ENCODE results near the gene PRX. TPM values are rescaled to one million over a fixed set of nuclear protein-coding genes. Genes with fewer than 3 reads are reported as not detected.
"Not testable (repeated sequence)": the region's sequence is repeated elsewhere in the genome, so short reads cannot be mapped to it uniquely, and the experiment has no call there.

PRX gene
- 1 to 10 TPM; 3.4 to 3.7 TPM for total RNA-seq

- Mint-ChIP-seq H3K9me3 (no peaks in the 10 kb centered on the region), H3K27me3 (ENCODE audit: low read depth) (peaks cover 3% of the 10 kb centered on the region), H3K4me1 (ENCODE audit: low read depth) (peaks cover 14% of the 10 kb centered on the region), H3K36me3 (ENCODE audit: insufficient read depth in 2 of 2) (no peaks in the 10 kb centered on the region), H3K4me3 (no peak within 1 kb of the TSS), H3K27ac (no peak within 1 kb of the TSS)
- ATAC-seq (replicated peaks in 1 of 2) (no peak), DNase-seq (no peak)
Measured at GRCh38 chr19:40413291-40413845, at the start of gene PRX. Gene PRX (minus strand): TSS chr19:40413378. CDS start chr19:40407932, 5,446 bp downstream.

GRCh38 chr19:40461669-40462221, 48.6 kb upstream of the PRX start:
- DNase-seq (no peak), ATAC-seq (replicated peaks in 1 of 2) (no peak)
- no peak overlapping the region for H3K27ac Mint-ChIP-seq
- H3K27me3 Mint-ChIP-seq (ENCODE audit: low read depth) = peaks cover 7% of the 10 kb centered on the region
- H3K4me3 Mint-ChIP-seq = no peak overlapping the region
- peaks cover 4 to 5% of the 10 kb centered on the region in 2 donors for H3K36me3 Mint-ChIP-seq (ENCODE audit: insufficient read depth in 2 of 2)
- H3K9me3 Mint-ChIP-seq = no peaks in the 10 kb centered on the region
- peaks cover 46% of the 10 kb centered on the region for H3K4me1 Mint-ChIP-seq (ENCODE audit: low read depth)

- Mint-ChIP-seq H3K27ac (no peak overlapping the region), H3K4me1 (ENCODE audit: low read depth) (peaks cover 33% of the 10 kb centered on the region), H3K27me3 (ENCODE audit: low read depth) (no peaks in the 10 kb centered on the region), H3K4me3 (no peak overlapping the region), H3K36me3 (ENCODE audit: insufficient read depth in 2 of 2) (no peaks in the 10 kb centered on the region), H3K9me3 (no peaks in the 10 kb centered on the region)
- DNase-seq (no peak), ATAC-seq (replicated peaks in 1 of 2) (no peak)
Measured at GRCh38 chr19:40460185-40460584, 47.0 kb upstream of the PRX start.

GRCh38 chr19:40458597-40458974, 45.4 kb upstream of the PRX start:
- Mint-ChIP-seq H3K9me3 (no peaks in the 10 kb centered on the region), H3K36me3 (ENCODE audit: insufficient read depth in 2 of 2) (no peaks in the 10 kb centered on the region), H3K27ac (no peak overlapping the region), H3K27me3 (ENCODE audit: low read depth) (no peaks in the 10 kb centered on the region), H3K4me1 (ENCODE audit: low read depth) (peaks cover 17% of the 10 kb centered on the region), H3K4me3 (no peak overlapping the region)
- DNase-seq = no peak
- ATAC-seq (replicated peaks in 1 of 2) = no peak

- ATAC-seq (replicated peaks in 1 of 2) (no peak), DNase-seq (no peak)
- Mint-ChIP-seq H3K4me1 (ENCODE audit: low read depth) (peaks cover 12% of the 10 kb centered on the region), H3K27me3 (ENCODE audit: low read depth) (no peaks in the 10 kb centered on the region), H3K4me3 (no peak overlapping the region), H3K36me3 (ENCODE audit: insufficient read depth in 2 of 2) (no peaks in the 10 kb centered on the region), H3K9me3 (no peaks in the 10 kb centered on the region), H3K27ac (no peak overlapping the region)
Measured at GRCh38 chr19:40457953-40458596, 44.9 kb upstream of the PRX start.

GRCh38 chr19:40457048-40457447, 43.9 kb upstream of the PRX start:
- H3K27ac Mint-ChIP-seq = no peak overlapping the region
- no peak for DNase-seq
- no peak for ATAC-seq (replicated peaks in 1 of 2)
- H3K4me3 Mint-ChIP-seq = no peak overlapping the region
- no peaks in the 10 kb centered on the region for H3K27me3 Mint-ChIP-seq (ENCODE audit: low read depth)
- peaks cover 7% of the 10 kb centered on the region for H3K4me1 Mint-ChIP-seq (ENCODE audit: low read depth)
- H3K9me3 Mint-ChIP-seq = no peaks in the 10 kb centered on the region
- no peaks in the 10 kb centered on the region for H3K36me3 Mint-ChIP-seq (ENCODE audit: insufficient read depth in 2 of 2)

- ATAC-seq (replicated peaks in 1 of 2); H3K27ac Mint-ChIP-seq; H3K36me3 Mint-ChIP-seq (ENCODE audit: insufficient read depth in 2 of 2); H3K4me3 Mint-ChIP-seq; H3K9me3 Mint-ChIP-seq; DNase-seq; H3K4me1 Mint-ChIP-seq (ENCODE audit: low read depth); H3K27me3 Mint-ChIP-seq (ENCODE audit: low read depth): not testable (repeated sequence)
Measured at GRCh38 chr19:40453943-40454342, 40.8 kb upstream of the PRX start.

- Mint-ChIP-seq H3K9me3 (no peaks in the 10 kb centered on the region), H3K27me3 (ENCODE audit: low read depth) (no peaks in the 10 kb centered on the region), H3K36me3 (ENCODE audit: insufficient read depth in 2 of 2) (peaks cover 0 to 4% of the 10 kb centered on the region in 2 donors), H3K4me1 (ENCODE audit: low read depth) (no peaks in the 10 kb centered on the region), H3K27ac (no peak overlapping the region), H3K4me3 (no peak overlapping the region)
- DNase-seq = no peak
- no peak for ATAC-seq (replicated peaks in 1 of 2)
Measured at GRCh38 chr19:40453151-40453735, 40.1 kb upstream of the PRX start.

GRCh38 chr19:40452016-40452415, 38.8 kb upstream of the PRX start:
- no peak overlapping the region for H3K4me3 Mint-ChIP-seq

GRCh38 chr19:40450664-40451063, 37.5 kb upstream of the PRX start:
- no peak for DNase-seq
- peaks cover 0 to 4% of the 10 kb centered on the region in 2 donors for H3K36me3 Mint-ChIP-seq (ENCODE audit: insufficient read depth in 2 of 2)
- no peaks in the 10 kb centered on the region for H3K27me3 Mint-ChIP-seq (ENCODE audit: low read depth)
- H3K27ac Mint-ChIP-seq = no peak overlapping the region
- H3K4me1 Mint-ChIP-seq (ENCODE audit: low read depth) = no peaks in the 10 kb centered on the region
- no peak overlapping the region for H3K4me3 Mint-ChIP-seq
- H3K9me3 Mint-ChIP-seq = no peaks in the 10 kb centered on the region
- ATAC-seq (replicated peaks in 1 of 2) = no peak

More at GRCh38 chr19:40452016-40452415, 38.8 kb upstream of the PRX start:
- Mint-ChIP-seq H3K36me3 (ENCODE audit: insufficient read depth in 2 of 2) (peaks cover 0 to 4% of the 10 kb centered on the region in 2 donors), H3K27ac (no peak overlapping the region), H3K4me1 (ENCODE audit: low read depth) (no peaks in the 10 kb centered on the region), H3K27me3 (ENCODE audit: low read depth) (no peaks in the 10 kb centered on the region), H3K9me3 (no peaks in the 10 kb centered on the region)
- DNase-seq (no peak), ATAC-seq (replicated peaks in 1 of 2) (no peak)

- Mint-ChIP-seq H3K36me3 (ENCODE audit: insufficient read depth in 2 of 2) (peaks cover 0 to 4% of the 10 kb centered on the region in 2 donors), H3K4me1 (ENCODE audit: low read depth) (peaks cover 7% of the 10 kb centered on the region), H3K27me3 (ENCODE audit: low read depth) (no peaks in the 10 kb centered on the region), H3K9me3 (no peaks in the 10 kb centered on the region), H3K4me3 (no peak overlapping the region), H3K27ac (no peak overlapping the region)
- DNase-seq (no peak), ATAC-seq (replicated peaks in 1 of 2) (no peak)
Measured at GRCh38 chr19:40449506-40449905, 36.3 kb upstream of the PRX start.

GRCh38 chr19:40446263-40446784, 33.1 kb upstream of the PRX start:
- Mint-ChIP-seq H3K36me3 (ENCODE audit: insufficient read depth in 2 of 2) (peaks cover 7 to 8% of the 10 kb centered on the region in 2 donors), H3K4me1 (ENCODE audit: low read depth) (peaks cover 16% of the 10 kb centered on the region)
- no peak for DNase-seq

GRCh38 chr19:40445780-40446262, 32.6 kb upstream of the PRX start:
- Mint-ChIP-seq H3K27ac (no peak overlapping the region), H3K36me3 (ENCODE audit: insufficient read depth in 2 of 2) (peaks cover 7 to 8% of the 10 kb centered on the region in 2 donors), H3K9me3 (no peaks in the 10 kb centered on the region), H3K4me3 (peak overlapping the region; percentile 64 to 66), H3K27me3 (ENCODE audit: low read depth) (no peaks in the 10 kb centered on the region), H3K4me1 (ENCODE audit: low read depth) (peaks cover 16% of the 10 kb centered on the region)
- no peak for ATAC-seq (replicated peaks in 1 of 2)
- DNase-seq = no peak

More at GRCh38 chr19:40446263-40446784, 33.1 kb upstream of the PRX start:
- Mint-ChIP-seq H3K9me3 (no peaks in the 10 kb centered on the region), H3K27ac (no peak overlapping the region), H3K27me3 (ENCODE audit: low read depth) (no peaks in the 10 kb centered on the region), H3K4me3 (no peak overlapping the region)
- no peak for ATAC-seq (replicated peaks in 1 of 2)
